Measurements from ENCODE around the gene IMPDH2.

Gene IMPDH2

DNA sequence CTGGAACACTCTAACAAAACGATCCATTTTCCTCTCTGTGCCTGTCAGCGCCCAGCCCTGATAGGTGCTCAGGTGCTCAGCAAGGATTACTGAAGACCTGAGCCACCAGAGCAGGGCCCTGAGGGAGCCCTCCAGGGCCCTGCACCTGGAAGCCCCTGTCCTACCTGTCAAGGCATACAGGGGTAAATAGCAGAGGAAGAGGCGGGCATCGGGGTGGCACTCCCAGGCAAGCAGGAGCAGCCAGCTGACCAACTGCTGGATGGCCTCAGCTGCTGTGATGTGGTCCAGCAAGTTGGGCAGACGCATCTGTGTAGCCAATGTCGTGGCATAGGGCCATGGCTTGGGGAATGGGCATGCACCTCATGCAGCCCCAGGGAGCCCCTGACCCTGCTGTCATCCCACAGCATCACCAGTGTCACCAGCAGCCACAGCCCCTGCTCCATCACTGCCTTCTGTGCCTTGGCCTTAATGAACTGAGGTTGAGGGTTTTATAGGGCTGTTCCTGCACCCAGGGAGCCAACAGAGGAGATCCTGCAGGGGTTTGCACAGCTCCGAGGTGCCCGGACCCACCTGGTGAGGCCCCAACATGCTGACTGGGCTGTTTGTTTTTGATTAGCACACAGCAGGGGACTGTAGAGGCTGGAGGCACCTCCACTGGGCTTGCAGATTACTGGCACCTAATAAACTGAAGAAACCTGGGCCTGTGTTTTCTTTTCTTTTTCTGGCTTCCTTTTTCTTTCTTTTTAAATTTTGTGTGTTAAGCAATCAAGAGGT, 29.9 kb downstream of the IMPDH2 start:
- no peaks in the 10 kb centered on the region for H3K27me3 ChIP-seq (ENCODE audit: insufficient read depth, poor library complexity, severe bottlenecking)
- no peak overlapping the region for H3K4me3 ChIP-seq (replicated peaks; ENCODE audit: insufficient read depth, low read length)
- no peak overlapping the region for H3K27ac ChIP-seq (replicated peaks)
- DNase-seq (ENCODE audit: low read depth in 1 of 2, low spot score in 1 of 2) = no peak
- TF ChIP-seq POLR2AphosphoS5 (IDR thresholded peaks at IDR 0.05; ENCODE audit: low read depth) (no peak), SPI1 (IDR thresholded peaks at IDR 0.05; ENCODE audit: borderline replicate concordance, low read depth) (no peak)

GRCh38 chr3:48997714-48998637, 31.2 kb downstream of the IMPDH2 start:
- Histone ChIP-seq H3K27me3 (ENCODE audit: insufficient read depth, poor library complexity, severe bottlenecking) (no peaks in the 10 kb centered on the region), H3K27ac (replicated peaks) (no peak overlapping the region), H3K4me3 (replicated peaks; ENCODE audit: insufficient read depth, low read length) (no peak overlapping the region)
- no peak for DNase-seq (ENCODE audit: low read depth in 1 of 2, low spot score in 1 of 2)
- no peak for TF ChIP-seq CTCF (IDR thresholded peaks at IDR 0.05; ENCODE audit: insufficient read depth, low read length)
- no peak for TF ChIP-seq GABPA (IDR thresholded peaks at IDR 0.05; ENCODE audit: low read depth)
- TF ChIP-seq POLR2AphosphoS5 (IDR thresholded peaks at IDR 0.05; ENCODE audit: low read depth) = no peak
- TF ChIP-seq, protein P1, sequence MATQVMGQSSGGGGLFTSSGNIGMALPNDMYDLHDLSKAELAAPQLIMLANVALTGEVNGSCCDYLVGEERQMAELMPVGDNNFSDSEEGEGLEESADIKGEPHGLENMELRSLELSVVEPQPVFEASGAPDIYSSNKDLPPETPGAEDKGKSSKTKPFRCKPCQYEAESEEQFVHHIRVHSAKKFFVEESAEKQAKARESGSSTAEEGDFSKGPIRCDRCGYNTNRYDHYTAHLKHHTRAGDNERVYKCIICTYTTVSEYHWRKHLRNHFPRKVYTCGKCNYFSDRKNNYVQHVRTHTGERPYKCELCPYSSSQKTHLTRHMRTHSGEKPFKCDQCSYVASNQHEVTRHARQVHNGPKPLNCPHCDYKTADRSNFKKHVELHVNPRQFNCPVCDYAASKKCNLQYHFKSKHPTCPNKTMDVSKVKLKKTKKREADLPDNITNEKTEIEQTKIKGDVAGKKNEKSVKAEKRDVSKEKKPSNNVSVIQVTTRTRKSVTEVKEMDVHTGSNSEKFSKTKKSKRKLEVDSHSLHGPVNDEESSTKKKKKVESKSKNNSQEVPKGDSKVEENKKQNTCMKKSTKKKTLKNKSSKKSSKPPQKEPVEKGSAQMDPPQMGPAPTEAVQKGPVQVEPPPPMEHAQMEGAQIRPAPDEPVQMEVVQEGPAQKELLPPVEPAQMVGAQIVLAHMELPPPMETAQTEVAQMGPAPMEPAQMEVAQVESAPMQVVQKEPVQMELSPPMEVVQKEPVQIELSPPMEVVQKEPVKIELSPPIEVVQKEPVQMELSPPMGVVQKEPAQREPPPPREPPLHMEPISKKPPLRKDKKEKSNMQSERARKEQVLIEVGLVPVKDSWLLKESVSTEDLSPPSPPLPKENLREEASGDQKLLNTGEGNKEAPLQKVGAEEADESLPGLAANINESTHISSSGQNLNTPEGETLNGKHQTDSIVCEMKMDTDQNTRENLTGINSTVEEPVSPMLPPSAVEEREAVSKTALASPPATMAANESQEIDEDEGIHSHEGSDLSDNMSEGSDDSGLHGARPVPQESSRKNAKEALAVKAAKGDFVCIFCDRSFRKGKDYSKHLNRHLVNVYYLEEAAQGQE (IDR thresholded peaks at IDR 0.05; ENCODE audit: insufficient replicate concordance, low read depth) = no peak
- no peak for TF ChIP-seq SPI1 (IDR thresholded peaks at IDR 0.05; ENCODE audit: borderline replicate concordance, low read depth)

DNA sequence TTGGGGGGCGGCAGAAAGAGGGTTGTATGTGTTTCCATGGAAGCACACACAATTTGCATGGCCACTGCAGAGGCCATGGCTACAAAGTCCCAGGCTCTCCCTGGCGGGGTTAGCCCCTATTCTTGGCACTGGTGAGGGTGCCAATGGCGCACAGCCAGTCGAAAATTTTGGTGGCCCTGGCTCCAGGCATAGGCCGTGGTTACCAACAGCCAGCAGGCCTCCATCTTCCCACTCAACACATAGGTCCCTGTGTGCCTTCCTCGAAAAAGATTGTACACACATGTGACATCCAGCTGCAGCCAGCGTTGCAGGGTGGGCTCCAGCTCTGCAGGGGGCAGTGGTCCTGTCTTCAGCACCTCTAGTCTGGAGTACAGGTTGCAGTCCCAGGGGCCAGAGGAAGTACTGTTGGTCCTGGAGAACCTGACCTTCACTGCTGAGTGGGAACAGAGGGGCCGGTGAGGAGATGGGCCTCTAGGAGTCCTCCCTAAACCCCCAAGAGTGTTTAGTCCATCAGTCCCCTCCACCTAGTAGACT, 32.0 kb downstream of the IMPDH2 start:
- Histone ChIP-seq H3K27me3 (ENCODE audit: insufficient read depth, poor library complexity, severe bottlenecking) (no peaks in the 10 kb centered on the region), H3K4me3 (replicated peaks; ENCODE audit: insufficient read depth, low read length) (no peak overlapping the region), H3K27ac (replicated peaks) (no peak overlapping the region)
- TF ChIP-seq CTCF (IDR thresholded peaks at IDR 0.05; ENCODE audit: insufficient read depth, low read length) = no peak
- no peak for TF ChIP-seq POLR2AphosphoS5 (IDR thresholded peaks at IDR 0.05; ENCODE audit: low read depth)
- no peak for TF ChIP-seq SPI1 (IDR thresholded peaks at IDR 0.05; ENCODE audit: borderline replicate concordance, low read depth)
- TF ChIP-seq GABPA (IDR thresholded peaks at IDR 0.05; ENCODE audit: low read depth) = no peak
- TF ChIP-seq, protein P1 (IDR thresholded peaks at IDR 0.05; ENCODE audit: insufficient replicate concordance, low read depth) = no peak
- DNase-seq (ENCODE audit: low read depth in 1 of 2, low spot score in 1 of 2) = no peak

- no peak overlapping the region for H3K4me3 ChIP-seq (replicated peaks; ENCODE audit: insufficient read depth, low read length)
- DNase-seq (ENCODE audit: low read depth in 1 of 2, low spot score in 1 of 2) = no peak
- TF ChIP-seq GABPA (IDR thresholded peaks at IDR 0.05; ENCODE audit: low read depth) = no peak
- TF ChIP-seq POLR2AphosphoS5 (IDR thresholded peaks at IDR 0.05; ENCODE audit: low read depth) = no peak
- TF ChIP-seq, protein P1 (IDR thresholded peaks at IDR 0.05; ENCODE audit: insufficient replicate concordance, low read depth) = no peak
- no peak for TF ChIP-seq CTCF (IDR thresholded peaks at IDR 0.05; ENCODE audit: insufficient read depth, low read length)
- no peak for TF ChIP-seq SPI1 (IDR thresholded peaks at IDR 0.05; ENCODE audit: borderline replicate concordance, low read depth)
Measured at GRCh38 chr3:48996640-48997039, 32.6 kb downstream of the IMPDH2 start.

More at GRCh38 chr3:48996640-48997039, 32.6 kb downstream of the IMPDH2 start:
- Histone ChIP-seq H3K27ac (replicated peaks) (no peak overlapping the region), H3K27me3 (ENCODE audit: insufficient read depth, poor library complexity, severe bottlenecking) (no peaks in the 10 kb centered on the region)

All from HL-60 (cell line).